NB4 (cell line): Measurements from ENCODE around the gene SUN2.

Experiments
- DNase-seq: peaks from one replicate; pipeline ENCODE4 v3.0.0; 2010; ENCODE audit warnings: low read depth
- H3K4me3 ChIP-seq: one replicate; pipeline ENCODE4 v1.5.1; 2011; ENCODE audit warnings: mild to moderate bottlenecking, low read depth, low read length, moderate library complexity
- CTCF ChIP-seq: IDR thresholded peaks from one replicate; pipeline ENCODE4 v1.5.1; 2012; ENCODE audit warnings: low read depth, low read length
- MAX ChIP-seq: IDR thresholded peaks from 2 replicates; pipeline ENCODE4 v1.6.1; 2011; ENCODE audit warnings: low read depth, low read length
- MYC ChIP-seq: IDR thresholded peaks from 2 replicates; pipeline ENCODE4 v1.6.1; 2011; ENCODE audit warnings: low read depth, low read length
- POLR2A ChIP-seq: IDR thresholded peaks from 2 replicates; pipeline ENCODE4 v1.6.1; 2011; ENCODE audit warnings: mild to moderate bottlenecking; ENCODE audit not compliant: insufficient read length; ENCODE audit errors: extremely low read depth

SUN2 gene

GRCh38 chr22:38733329-38733723, 22.5 kb downstream of the SUN2 start:
- peak; percentile 39 for DNase-seq
- TF ChIP-seq MAX (no peak), CTCF (peak; percentile 65)
- no peak overlapping the region for H3K4me3 ChIP-seq

DNA sequence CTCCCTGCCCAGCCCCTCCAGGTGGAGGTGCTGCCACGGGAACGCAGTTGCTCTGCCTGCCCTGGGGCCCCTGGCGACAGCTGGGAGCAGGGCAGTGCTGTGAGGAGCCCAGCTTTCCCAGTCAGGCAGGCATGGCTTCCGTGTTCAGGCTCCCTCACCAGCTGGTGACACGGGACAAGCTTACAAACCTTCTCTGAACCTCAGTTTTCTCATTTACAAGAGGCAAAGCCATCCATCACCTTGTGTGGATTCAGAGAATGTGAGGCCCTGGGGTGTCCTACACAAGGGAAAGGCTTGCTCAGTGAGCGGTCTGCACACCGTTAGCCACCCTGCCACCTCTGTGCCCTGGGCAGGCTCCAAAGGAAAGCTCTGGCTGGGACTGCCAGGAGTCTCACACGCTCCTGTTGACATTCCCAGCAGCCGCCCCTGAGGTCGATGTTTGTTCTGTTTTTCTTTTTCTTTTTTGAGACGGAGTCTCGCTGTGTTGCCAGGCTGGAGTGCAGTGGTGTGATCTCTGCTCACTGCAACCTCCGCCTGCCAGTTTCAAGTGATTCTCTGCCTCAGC, 23.5 kb downstream of the SUN2 start:
- no peak for TF ChIP-seq MAX
- TF ChIP-seq MYC = no peak
- no peak for TF ChIP-seq POLR2A
- no peak for TF ChIP-seq CTCF
- no peak overlapping the region for H3K4me3 ChIP-seq
- no peak for DNase-seq

- H3K4me3 ChIP-seq = no peak overlapping the region
- TF ChIP-seq POLR2A = no peak
- TF ChIP-seq CTCF = no peak
- no peak for TF ChIP-seq MAX
- no peak for TF ChIP-seq MYC
- no peak for DNase-seq
Measured at GRCh38 chr22:38731703-38732161, 24.1 kb downstream of the SUN2 start.

DNA sequence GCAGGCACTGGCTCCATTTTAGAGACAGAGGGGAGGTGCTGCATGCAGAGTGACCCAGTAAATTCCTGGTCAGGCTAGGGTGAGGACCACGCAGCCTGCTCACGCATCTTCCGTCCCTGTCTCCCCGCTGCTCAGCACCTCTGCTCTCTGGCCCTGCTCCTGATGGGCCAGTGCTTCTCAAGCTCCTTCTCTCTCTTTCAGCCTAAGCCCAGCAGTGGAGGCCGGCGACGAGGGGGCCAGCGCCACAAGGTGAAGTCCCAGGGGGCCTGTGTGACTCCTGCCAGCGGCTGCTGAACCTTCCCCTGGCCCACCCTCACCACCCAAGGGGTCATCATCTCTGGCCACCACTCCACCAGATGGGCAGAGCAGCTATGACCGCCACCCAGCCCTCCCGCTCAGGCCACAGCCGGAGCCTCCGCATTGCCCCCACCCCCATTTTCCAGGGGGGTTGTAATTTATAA, 25.4 kb downstream of the SUN2 start:
- no peak for TF ChIP-seq CTCF
- DNase-seq = no peak
- no peak overlapping the region for H3K4me3 ChIP-seq

GRCh38 chr22:38729946-38730345, 25.9 kb downstream of the SUN2 start:
- TF ChIP-seq MAX (no peak), POLR2A (no peak), MYC (no peak), CTCF (no peak)
- H3K4me3 ChIP-seq = no peak overlapping the region
- DNase-seq = no peak
